RCC 7860 (cell line): Measurements from ENCODE around the gene GRB10.

Experiments
- DNase-seq: peaks from one replicate; pipeline ENCODE4 v3.0.0-alpha.2; 2015; ENCODE audit warnings: low spot score
- FAIRE-seq: peaks from 2 replicates; lab custom pipeline; 2012; peaks lifted over from hg19 to GRCh38; lab: Jason Lieb, UNC

Gene GRB10

GRCh38 chr7:50618281-50618680 lies 164.4 kb downstream of the GRB10 start:
- FAIRE-seq (no peak), DNase-seq (no peak)

DNA sequence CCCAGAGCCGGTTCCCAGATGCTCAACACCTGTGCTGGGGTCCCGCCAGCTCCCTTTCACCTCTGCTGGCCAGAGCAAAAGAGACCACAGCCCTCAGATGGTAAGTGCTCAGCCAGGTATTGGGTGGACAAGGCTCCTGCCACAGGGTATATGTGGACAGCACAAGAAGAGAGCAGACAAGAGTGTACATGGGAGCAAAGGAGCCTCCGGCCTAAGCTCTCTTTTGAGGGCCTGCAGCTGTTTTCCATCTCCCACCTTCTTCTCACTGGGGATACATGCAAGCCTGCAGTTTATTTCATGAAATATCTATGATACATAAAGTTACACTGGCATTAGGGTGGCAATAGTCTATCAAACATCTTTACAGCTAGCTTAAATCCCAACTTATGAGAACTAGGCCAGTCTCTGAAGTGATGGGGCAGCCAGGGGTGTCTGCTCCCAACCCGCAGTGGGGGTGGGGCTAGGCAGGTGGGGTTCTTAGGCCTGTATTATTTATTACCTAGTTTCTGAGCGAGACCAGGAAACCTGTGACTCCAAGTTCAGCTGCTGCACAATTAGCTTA lies 167.1 kb downstream of the GRB10 start:
- FAIRE-seq: no peak
- DNase-seq: no peak

DNA sequence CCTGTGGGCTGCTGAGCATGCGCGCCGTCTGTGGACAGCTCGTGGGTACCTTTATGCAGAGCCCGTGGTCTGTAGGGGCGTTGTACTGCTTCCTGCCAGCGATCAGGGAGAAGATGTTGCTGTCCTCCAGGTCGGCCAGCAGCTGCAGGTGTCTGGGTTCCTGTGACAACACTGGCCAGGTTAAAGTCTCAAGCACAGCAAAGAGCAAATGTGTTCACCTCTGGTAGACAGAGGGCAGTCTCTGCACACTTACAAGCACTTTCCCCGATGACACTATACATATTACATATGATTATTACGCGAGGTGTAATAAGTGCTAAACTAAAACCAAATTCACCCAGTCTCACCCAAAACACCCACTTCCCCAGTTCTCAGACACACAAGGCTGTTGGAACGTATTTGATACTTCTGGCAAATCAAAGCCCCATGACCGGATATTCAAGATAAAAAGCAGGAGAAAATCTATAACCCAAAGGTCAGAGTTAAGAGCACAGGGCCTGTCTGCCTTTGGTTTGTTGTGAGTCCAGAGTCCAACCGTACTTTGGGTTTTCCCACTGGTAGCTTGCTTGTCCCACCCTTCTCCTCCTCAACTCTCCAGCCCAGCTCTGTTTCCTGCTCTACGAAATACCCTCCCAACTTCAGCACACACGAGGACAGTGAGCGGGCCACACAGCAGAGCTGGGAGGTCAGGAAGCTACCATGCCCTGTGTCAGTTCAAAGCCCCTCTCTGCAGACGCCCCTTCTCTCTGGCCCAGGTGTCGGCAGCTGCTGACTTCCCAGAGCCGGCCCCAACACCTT lies 167.8 kb downstream of the GRB10 start:
- no peak for DNase-seq

DNA sequence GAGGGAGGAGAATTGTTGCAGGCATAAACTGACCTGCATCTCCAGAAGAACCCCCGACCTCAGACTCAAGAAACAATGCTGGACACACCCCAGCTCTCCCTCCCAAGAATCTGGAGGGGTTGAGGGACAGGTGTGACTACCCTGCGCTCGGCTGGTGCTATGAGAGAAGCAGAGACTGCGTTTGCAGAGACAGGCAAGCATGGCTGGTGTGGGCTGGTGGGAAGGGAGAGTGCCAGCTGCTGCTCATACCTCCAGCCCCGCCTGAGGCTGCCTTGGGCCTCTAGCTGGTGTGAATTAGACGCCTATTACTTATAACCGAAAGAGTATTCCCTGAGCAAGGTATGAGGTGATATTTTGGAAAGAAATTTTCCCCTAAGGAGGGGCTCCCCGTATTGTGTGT lies 169.2 kb downstream of the GRB10 start:
- no peak for DNase-seq
- no peak for FAIRE-seq

More for the DNA sequence above, 167.8 kb downstream of the GRB10 start:
- no peak for FAIRE-seq

- FAIRE-seq: no peak
Measured at GRCh38 chr7:50612704-50613103, 170.0 kb downstream of the GRB10 start.

DNA sequence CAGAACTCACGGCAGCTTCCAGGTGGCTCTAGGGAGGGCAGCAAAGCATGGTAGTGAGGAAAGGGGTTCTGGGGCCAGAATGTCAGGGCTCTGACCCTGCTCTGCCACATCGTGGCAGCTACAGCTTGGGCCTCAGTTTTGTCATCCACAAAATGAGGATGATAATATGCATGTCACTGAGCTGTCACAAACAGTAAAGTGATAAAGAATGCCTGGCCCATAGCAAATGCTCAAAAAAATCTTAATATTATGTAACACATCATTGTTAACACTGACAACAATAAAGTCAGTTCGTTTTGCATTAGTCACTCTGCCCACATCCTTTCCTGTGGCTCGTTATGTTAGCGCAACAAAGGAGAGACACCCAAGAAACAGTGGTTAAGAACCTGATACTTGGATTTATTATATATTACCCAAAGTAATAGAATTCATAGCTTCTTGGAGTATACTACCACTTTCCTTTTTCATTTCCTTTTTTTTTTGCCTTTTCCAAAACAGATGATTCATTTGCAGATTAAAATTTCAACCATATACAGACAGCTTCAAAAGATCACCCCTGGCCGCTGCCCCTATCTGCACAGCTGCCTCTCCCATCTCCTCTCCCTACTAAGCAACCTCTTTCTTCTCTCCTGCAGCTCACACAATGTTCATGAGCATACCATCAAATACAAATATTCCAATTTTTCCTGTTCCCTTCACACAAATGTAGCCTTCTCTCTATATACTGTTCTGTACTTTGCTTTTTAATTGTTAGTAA lies 172.0 kb downstream of the GRB10 start:
- FAIRE-seq (no peak), DNase-seq (peak; percentile 37)

More at GRCh38 chr7:50612704-50613103, 170.0 kb downstream of the GRB10 start:
- no peak for DNase-seq

GRCh38 chr7:50608196-50608906 lies 174.3 kb downstream of the GRB10 start:
- DNase-seq (no peak), FAIRE-seq (no peak)

GRCh38 chr7:50607524-50608125 lies 175.1 kb downstream of the GRB10 start:
- no peak for DNase-seq
- no peak for FAIRE-seq

- FAIRE-seq (no peak), DNase-seq (no peak)
Measured at GRCh38 chr7:50605059-50605458, 177.6 kb downstream of the GRB10 start.

- no peak for DNase-seq
- FAIRE-seq: no peak
Measured at GRCh38 chr7:50603287-50603686, 179.4 kb downstream of the GRB10 start.

DNA sequence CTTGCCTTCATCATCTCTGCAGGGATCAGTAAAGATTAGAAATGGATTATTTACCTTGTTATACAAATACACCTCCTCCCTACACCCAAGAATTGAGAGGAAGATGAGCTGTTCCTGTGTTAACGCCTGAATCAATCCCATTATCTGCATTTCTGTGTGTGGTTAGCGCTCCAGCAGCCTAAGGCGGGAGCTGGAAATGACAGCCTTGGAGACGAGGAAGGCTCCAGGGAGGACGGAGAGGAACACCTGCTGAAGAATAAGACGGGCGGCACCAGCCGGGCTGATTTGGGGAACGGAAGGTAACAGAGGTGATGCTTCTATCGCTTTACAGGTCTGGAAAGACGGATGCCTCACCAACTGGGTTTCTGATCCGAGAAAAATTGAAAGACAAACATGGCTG lies 183.3 kb downstream of the GRB10 start:
- DNase-seq (no peak), FAIRE-seq (no peak)

GRCh38 chr7:50598460-50599343 lies 184.0 kb downstream of the GRB10 start:
- DNase-seq (no peak), FAIRE-seq (no peak)

DNA sequence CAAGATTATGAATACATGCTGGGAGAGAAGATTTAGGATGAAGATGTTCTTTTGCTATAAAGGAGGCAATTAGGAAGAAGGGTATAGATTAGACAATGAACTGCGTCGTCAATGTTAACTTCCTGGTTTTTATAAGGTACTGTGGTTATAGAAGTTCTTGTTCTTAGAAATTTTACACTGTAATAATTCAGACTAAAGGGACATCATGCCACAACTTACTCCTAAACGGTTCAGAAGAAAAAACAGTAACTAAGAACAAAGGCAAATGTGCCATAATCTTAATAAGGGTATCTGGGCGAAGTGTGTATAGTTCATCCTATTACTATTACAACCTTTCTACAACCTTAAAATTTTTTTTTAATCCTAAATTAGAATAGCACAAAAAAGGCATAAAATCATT lies 186.2 kb downstream of the GRB10 start:
- no peak for FAIRE-seq

GRCh38 chr7:50595491-50596102 lies 187.1 kb downstream of the GRB10 start:
- FAIRE-seq (no peak), DNase-seq (no peak)

More for the DNA sequence above, 186.2 kb downstream of the GRB10 start:
- DNase-seq: no peak

GRCh38 chr7:50594734-50595485 lies 187.8 kb downstream of the GRB10 start:
- DNase-seq (no peak), FAIRE-seq (no peak)

DNA sequence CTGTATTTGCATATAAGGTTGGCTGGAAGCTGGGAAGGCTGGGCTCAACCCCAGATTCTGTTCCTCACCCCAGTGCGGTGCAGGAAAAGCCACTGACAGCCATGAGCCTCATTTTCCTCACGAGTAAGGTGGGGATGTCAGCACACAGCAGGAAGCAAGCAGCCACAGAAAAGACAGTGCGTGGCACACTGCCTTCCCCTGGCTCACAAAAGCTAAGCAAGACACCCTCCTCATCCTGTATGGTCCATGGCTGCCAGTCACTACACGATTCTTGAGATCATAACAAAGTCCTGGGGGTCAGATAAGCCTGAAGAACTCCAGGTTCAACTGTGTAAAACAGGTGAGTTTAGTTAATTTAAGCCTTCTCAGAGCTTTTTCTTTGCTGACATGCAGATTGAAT lies 188.6 kb downstream of the GRB10 start:
- FAIRE-seq: no peak

GRCh38 chr7:50592940-50593339 lies 189.8 kb downstream of the GRB10 start:
- no peak for FAIRE-seq
- DNase-seq: no peak

More for the DNA sequence above, 188.6 kb downstream of the GRB10 start:
- DNase-seq: no peak
